ENCODE results near the gene ZNF536. TPM values are rescaled to one million over a fixed set of nuclear protein-coding genes. Genes with fewer than 3 reads are reported as not detected.
A peak's percentile ranks its signal among the peaks of the same experiment; 100 is the strongest.
"Not testable (repeated sequence)": the region's sequence is repeated elsewhere in the genome, so short reads cannot be mapped to it uniquely, and the experiment has no call there.

Gene ZNF536
- total RNA-seq, 1 experiment from 2014 or later = not detected

GRCh38 chr19:30411714-30412113 is 39.5 kb downstream of the ZNF536 start:
- no peak overlapping the region for H3K4me3 ChIP-seq
- no peaks in the 10 kb centered on the region for H3K27me3 ChIP-seq
- H3K36me3 ChIP-seq = no peaks in the 10 kb centered on the region
- DNase-seq = no peak
- no peaks in the 10 kb centered on the region for H3K9me3 ChIP-seq

DNA sequence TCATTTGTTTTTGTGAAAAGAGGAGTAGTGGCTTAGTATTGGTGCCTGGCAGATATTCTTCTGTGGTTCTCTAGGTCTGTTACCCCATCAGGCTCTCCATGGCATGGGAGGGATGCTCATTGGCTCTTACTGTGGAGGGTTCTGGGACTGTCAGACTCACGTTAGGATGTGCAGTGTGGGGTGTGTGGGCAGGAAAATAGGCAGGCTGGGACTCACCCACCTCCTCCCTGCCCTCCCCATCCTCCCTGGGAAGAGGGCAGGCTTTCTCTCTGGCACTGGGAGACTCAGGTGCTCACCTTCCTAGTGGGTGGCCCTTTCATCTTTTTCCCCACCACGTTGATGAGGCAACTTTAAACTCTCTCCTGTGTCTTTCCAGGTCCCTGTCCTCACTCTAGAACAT is 44.2 kb downstream of the ZNF536 start:
- DNase-seq = no peak
- Histone ChIP-seq H3K4me3 (no peak overlapping the region), H3K36me3 (no peaks in the 10 kb centered on the region), H3K27me3 (no peaks in the 10 kb centered on the region), H3K9me3 (no peaks in the 10 kb centered on the region)

- not testable (repeated sequence) for H3K36me3 ChIP-seq, H3K4me3 ChIP-seq, H3K9me3 ChIP-seq, H3K27me3 ChIP-seq, DNase-seq
These were observed 45.0 kb downstream of the ZNF536 start for GRCh38 chr19:30417166-30417565.

GRCh38 chr19:30419568-30420180 is 47.5 kb downstream of the ZNF536 start:
- peak; percentile 17 for DNase-seq
- H3K4me3 ChIP-seq = no peak overlapping the region
- no peaks in the 10 kb centered on the region for H3K27me3 ChIP-seq
- no peaks in the 10 kb centered on the region for H3K36me3 ChIP-seq
- no peaks in the 10 kb centered on the region for H3K9me3 ChIP-seq

GRCh38 chr19:30420316-30420715 is 48.1 kb downstream of the ZNF536 start:
- Histone ChIP-seq H3K36me3 (no peaks in the 10 kb centered on the region), H3K27me3 (no peaks in the 10 kb centered on the region), H3K4me3 (no peak overlapping the region), H3K9me3 (no peaks in the 10 kb centered on the region)
- DNase-seq = no peak

- no peak for DNase-seq
- H3K27me3 ChIP-seq = no peaks in the 10 kb centered on the region
- no peak overlapping the region for H3K4me3 ChIP-seq
- no peaks in the 10 kb centered on the region for H3K36me3 ChIP-seq
- no peaks in the 10 kb centered on the region for H3K9me3 ChIP-seq
These were observed 48.7 kb downstream of the ZNF536 start for GRCh38 chr19:30420881-30421280.

GRCh38 chr19:30421571-30421970 is 49.4 kb downstream of the ZNF536 start:
- no peak for DNase-seq
- Histone ChIP-seq H3K9me3 (no peaks in the 10 kb centered on the region), H3K27me3 (no peaks in the 10 kb centered on the region), H3K36me3 (no peaks in the 10 kb centered on the region), H3K4me3 (no peak overlapping the region)

DNA sequence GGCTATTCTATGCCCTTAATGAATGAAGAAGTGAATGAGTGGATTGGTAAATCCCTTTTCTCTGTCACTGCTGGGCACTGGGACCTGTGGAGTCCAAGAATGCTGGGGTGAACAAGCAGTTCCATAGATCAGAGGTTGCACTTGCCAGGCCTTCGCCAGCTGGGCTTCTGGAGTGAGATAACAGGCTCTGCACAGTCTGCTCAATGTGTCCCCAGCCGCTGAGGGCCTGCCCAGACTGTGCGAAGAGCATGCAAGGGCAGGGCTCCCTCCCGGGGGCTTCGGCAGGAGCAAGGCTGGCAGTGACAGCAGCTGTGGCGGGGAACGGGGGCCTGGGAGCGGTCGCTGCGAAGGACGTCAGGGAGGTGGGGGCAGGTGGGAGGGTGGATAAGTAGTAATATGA is 51.3 kb downstream of the ZNF536 start:
- no peaks in the 10 kb centered on the region for H3K9me3 ChIP-seq
- H3K36me3 ChIP-seq = no peaks in the 10 kb centered on the region
- no peak overlapping the region for H3K4me3 ChIP-seq
- H3K27me3 ChIP-seq = no peaks in the 10 kb centered on the region
- DNase-seq = no peak

- no peak for DNase-seq
- no peaks in the 10 kb centered on the region for H3K36me3 ChIP-seq
- no peaks in the 10 kb centered on the region for H3K27me3 ChIP-seq
- no peaks in the 10 kb centered on the region for H3K9me3 ChIP-seq
- no peak overlapping the region for H3K4me3 ChIP-seq
These were observed 54.0 kb downstream of the ZNF536 start for GRCh38 chr19:30425885-30426838.

GRCh38 chr19:30426864-30427263 is 54.7 kb downstream of the ZNF536 start:
- DNase-seq = no peak
- Histone ChIP-seq H3K27me3 (no peaks in the 10 kb centered on the region), H3K4me3 (no peak overlapping the region), H3K36me3 (no peaks in the 10 kb centered on the region), H3K9me3 (no peaks in the 10 kb centered on the region)

- no peak for DNase-seq
- Histone ChIP-seq H3K36me3 (no peaks in the 10 kb centered on the region), H3K27me3 (no peaks in the 10 kb centered on the region), H3K9me3 (no peaks in the 10 kb centered on the region), H3K4me3 (no peak overlapping the region)
These were observed 56.0 kb downstream of the ZNF536 start for GRCh38 chr19:30428092-30428680.

GRCh38 chr19:30428844-30429243 is 56.7 kb downstream of the ZNF536 start:
- Histone ChIP-seq H3K36me3 (no peaks in the 10 kb centered on the region), H3K9me3 (no peaks in the 10 kb centered on the region), H3K27me3 (no peaks in the 10 kb centered on the region), H3K4me3 (no peak overlapping the region)
- no peak for DNase-seq

DNA sequence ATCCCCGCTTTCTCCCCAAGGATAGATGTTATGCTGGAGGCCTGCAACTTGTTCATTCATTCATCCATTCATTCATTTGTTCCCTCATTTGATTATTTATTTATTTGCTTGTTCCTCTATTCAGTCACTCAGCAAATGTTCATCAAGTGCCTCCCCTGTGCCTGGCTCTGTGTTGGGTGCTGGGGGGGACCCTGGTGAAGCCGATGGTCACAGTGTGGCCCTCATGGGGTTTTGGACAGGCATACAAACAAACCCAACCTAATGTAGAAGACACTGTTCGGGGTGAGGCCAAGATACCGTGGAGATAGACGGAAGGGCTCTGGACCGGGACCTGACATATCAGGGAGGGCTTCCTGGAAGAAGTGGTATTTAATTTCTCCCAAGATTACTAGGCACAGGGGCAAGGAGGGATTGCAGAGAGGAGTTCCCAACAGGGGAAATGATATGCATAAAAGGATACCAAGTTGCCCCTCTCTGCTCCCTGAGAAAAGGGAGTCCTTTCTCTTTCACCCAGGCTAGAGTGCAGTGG is 58.1 kb downstream of the ZNF536 start:
- H3K27me3 ChIP-seq = no peaks in the 10 kb centered on the region
- H3K36me3 ChIP-seq = no peaks in the 10 kb centered on the region
- no peak for DNase-seq
- no peaks in the 10 kb centered on the region for H3K9me3 ChIP-seq
- H3K4me3 ChIP-seq = no peak overlapping the region

DNA sequence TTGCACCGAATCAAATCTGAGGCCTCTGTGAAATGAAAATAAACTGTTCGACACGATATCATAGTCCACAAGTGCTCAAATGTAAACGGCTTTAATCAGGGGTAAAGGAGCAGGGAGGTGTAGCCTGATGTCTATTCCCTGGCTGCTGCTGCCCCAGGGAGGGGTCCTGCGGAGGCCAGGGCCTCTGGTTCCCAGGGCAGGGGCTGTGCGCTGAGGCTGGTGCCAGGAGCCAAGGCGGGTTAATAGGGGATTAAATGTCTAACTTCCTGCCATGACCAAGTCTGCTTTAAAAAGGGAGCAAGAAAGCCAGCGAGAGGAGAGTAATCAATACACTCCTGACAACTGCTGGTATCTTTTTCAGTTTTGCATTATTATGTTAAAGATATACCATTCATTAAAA is 59.4 kb downstream of the ZNF536 start:
- Histone ChIP-seq H3K9me3 (no peaks in the 10 kb centered on the region), H3K27me3 (no peaks in the 10 kb centered on the region), H3K4me3 (no peak overlapping the region), H3K36me3 (no peaks in the 10 kb centered on the region)
- no peak for DNase-seq

DNA sequence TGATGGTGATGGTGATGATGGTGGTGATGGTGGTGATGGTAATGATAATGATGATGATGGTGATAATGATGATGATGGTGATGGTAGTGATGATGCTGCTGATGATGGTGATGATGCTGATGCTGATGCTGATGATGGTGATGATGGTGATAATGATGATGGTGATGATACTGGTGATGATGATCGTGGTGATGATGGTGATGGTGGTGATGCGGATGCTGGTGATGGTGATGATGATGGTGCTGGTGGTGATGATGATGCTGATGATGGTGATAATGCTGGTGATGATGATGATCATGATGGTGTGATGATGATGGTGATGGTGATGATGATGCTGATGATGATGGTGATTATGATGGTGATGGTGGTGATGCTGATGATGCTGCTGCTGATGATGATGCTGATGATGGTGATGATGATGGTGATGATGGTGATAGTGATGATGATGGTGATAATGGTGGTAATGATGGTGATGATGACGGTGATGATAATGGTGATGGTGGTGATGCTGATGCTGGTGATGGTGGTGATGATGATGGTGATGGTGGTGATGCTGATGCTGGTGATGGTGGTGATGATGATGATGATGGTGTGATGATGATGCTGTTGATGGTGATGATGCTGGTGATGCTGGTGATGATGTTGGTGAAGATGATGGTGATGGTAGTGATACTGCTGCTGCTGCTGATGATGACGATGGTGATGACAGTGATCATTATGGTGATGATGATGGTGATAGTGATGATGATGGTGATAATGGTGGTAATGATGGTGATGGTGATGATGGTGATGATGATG is 62.8 kb downstream of the ZNF536 start:
- no peaks in the 10 kb centered on the region for H3K36me3 ChIP-seq
- no peak for DNase-seq
- no peak overlapping the region for H3K4me3 ChIP-seq
- H3K27me3 ChIP-seq = no peaks in the 10 kb centered on the region
- H3K9me3 ChIP-seq = no peaks in the 10 kb centered on the region

DNA sequence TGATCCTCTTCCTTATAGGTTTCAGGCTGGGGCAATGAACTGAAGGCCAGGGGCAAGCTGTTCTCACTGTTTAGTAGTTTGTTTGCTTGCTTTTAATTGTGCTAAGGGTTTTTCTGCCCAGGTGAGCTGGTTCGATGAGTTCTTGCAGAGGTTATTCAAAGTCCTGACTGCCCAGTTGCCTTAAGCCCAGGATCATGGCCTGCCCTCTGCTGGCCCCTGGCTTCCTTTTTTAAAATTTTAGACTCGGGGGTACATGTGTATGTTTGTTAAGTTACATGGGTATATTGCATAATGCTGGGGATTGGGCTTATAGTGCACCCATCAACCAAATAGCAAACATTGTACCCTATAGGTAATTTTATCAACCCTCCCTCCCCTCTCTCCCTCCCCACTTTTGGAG is 65.7 kb downstream of the ZNF536 start:
- no peaks in the 10 kb centered on the region for H3K27me3 ChIP-seq
- no peaks in the 10 kb centered on the region for H3K9me3 ChIP-seq
- H3K36me3 ChIP-seq = no peaks in the 10 kb centered on the region
- DNase-seq = no peak
- no peak overlapping the region for H3K4me3 ChIP-seq

- H3K9me3 ChIP-seq = no peaks in the 10 kb centered on the region
- no peak overlapping the region for H3K4me3 ChIP-seq
- no peak for DNase-seq
- H3K27me3 ChIP-seq = no peaks in the 10 kb centered on the region
- no peaks in the 10 kb centered on the region for H3K36me3 ChIP-seq
These were observed 67.1 kb downstream of the ZNF536 start for GRCh38 chr19:30439310-30439709.
